Right lobe of liver (tissue), 6 donors: Measurements from ENCODE around the gene NDUFA3. TPM values are rescaled to one million over a fixed set of nuclear protein-coding genes. Genes with fewer than 3 reads are reported as not detected.
"Not testable (repeated sequence)": the region's sequence is repeated elsewhere in the genome, so short reads cannot be mapped to it uniquely, and the experiment has no call there.

Source experiments
- ATAC-seq, 4 donors: fragments of 200-7000 bp; cut with Tn5 transposase; one replicate each; pipeline ENCODE4 v1.9.1; 2020; ENCODE audit warnings: mild to moderate bottlenecking in 4 of 4, moderate library complexity in 4 of 4
- DNase-seq, 3 donors: peaks; one replicate each; pipeline ENCODE4 v3.0.0-alpha.2; 2020
- H3K27ac ChIP-seq, 3 donors: fragments of 200-600 bp; one replicate each; pipeline ENCODE4 v1.8.0; 2022
- H3K27me3 ChIP-seq, 2 donors: fragments of 200-600 bp; one replicate each; pipeline ENCODE4 v1.8.0; 2022
- H3K36me3 ChIP-seq, 4 donors: fragments of 200-600 bp; sonication (generic) in 1 of 4; one replicate each; pipeline versions ENCODE4 v1.5.1 to v1.8.0; 2017 to 2022; ENCODE audit warnings: control low read depth in 1 of 4
- H3K4me1 ChIP-seq, 4 donors: fragments of 200-600 bp; sonication (generic) in 1 of 4; one replicate each; pipeline versions ENCODE4 v1.5.1 to v1.8.0; 2017 to 2022; ENCODE audit warnings: control low read depth in 1 of 4
- H3K4me3 ChIP-seq, 3 donors: fragments of 200-600 bp; one replicate each; pipeline ENCODE4 v1.8.0; 2022
- H3K9me3 ChIP-seq, 4 donors: fragments of 200-600 bp; sonication (generic) in 1 of 4; one replicate each; pipeline versions ENCODE4 v1.5.1 to v1.8.0; 2017 to 2022; ENCODE audit warnings: control low read depth in 1 of 4
- POLR2A ChIP-seq: fragments of 450-650 bp; IDR thresholded peaks from one replicate; pipeline ENCODE4 v1.6.1; 2017; ENCODE audit warnings: antibody characterized with exemption, mild to moderate bottlenecking
- WGBS: methylation state at CpG from one replicate; pipeline ENCODE4 v1.1.6; 2018; ENCODE audit warnings: low coverage, low lambda C conversion rate; ENCODE audit not compliant: insufficient coverage; ENCODE audit errors: missing lambda C conversion rate; 5-methylcytosine and 5-hydroxymethylcytosine counted together
- intact Hi-C, 2 donors: fragments of 100-400 bp; cut with DNase I; formaldehyde crosslinking; loops; one replicate each; pipeline versions ENCODE4 v1.11.2 to v1.14.1; 2022
- total RNA-seq, 6 experiments: library from RNA; depleted of rRNA in 2 of 6; stranded (reverse); fragments of >200 nt in 2 of 6; fragmentation: NEBNext Ultra II Directional in 3 of 6; extraction: Animal tissue kit (Norgen Biotek cat#: 25700) in 3 of 6; gene quantifications; one replicate each; pipeline versions ENCODE4 v1.1.0 to v1.2.4, GENCODE V29; 2016 to 2023
- TF ChIP-seq, protein P1 (sequence below), 4 donors: fragments of 200-600 bp in 3 of 4; fragments of 450-650 bp in 1 of 4; IDR thresholded peaks; one replicate each; pipeline versions ENCODE4 v1.5.1 to v1.8.0; 2016 to 2022; ENCODE audit warnings: antibody characterized with exemption in 4 of 4, mild to moderate bottlenecking in 2 of 4
- donor health status: DM: no; HTN: yes; CAD: no.
- donor health status: DM: no; HTN: no; CAD: no.
- donor health status: DM: no; HTN: no; CAD: no.
- donor health status: DM: no; HTN: yes; CAD: no.
- donor health status: DM: no; HTN: yes; CAD: no.

The NDUFA3 gene
- total RNA-seq, 6 experiments from 2014 or later: 29.2 to 77.3 (median 70.1) TPM

DNA sequence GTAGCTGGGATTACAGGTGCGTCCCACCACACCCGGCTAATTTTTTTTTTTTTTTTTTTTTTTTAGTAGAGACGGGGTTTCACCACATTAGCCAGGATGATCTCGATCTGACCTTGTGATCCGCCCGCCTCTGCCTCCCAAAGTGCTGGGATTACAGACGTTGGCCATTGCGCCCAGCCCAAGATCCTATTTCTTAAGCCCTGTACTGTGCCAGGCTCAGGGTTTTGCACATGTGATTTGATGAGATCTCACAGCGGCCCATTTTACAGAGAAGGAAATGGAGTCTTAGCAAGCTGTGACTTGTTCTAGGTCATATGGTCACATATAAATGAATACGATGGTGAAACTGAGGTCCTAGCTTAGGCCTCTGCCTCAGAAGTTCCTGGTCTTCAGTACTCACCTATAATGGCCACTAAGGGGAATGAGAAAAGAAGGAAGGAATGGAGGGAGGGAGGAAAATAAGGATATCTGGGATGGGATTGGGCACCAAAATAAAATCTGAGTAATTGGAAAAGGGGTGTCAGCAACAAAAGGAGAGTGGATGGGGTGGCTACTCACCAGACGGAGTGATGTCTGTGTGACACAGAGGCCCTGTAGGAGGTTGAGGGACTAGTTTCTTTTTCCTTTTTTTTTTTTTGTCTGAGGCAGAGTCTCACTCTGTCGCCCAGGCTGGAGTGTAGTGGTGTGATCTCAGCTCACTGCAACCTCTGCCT, 3.3 kb upstream of the NDUFA3 start:
- intact Hi-C loops: no loop called here
- 76% methylated on average over 7 of the region's 12 CpGs for WGBS
- ATAC-seq (no peak), DNase-seq (no peak)
- Histone ChIP-seq H3K4me3 (no peak overlapping the region), H3K27ac (no peak overlapping the region), H3K36me3 (no peaks in the 10 kb centered on the region), H3K27me3 (no peaks in the 10 kb centered on the region), H3K9me3 (no peaks in the 10 kb centered on the region), H3K4me1 (peaks cover 0 to 6% (median 0%) of the 10 kb centered on the region in 4 donors)
- TF ChIP-seq POLR2A: no peak
- TF ChIP-seq, protein P1, sequence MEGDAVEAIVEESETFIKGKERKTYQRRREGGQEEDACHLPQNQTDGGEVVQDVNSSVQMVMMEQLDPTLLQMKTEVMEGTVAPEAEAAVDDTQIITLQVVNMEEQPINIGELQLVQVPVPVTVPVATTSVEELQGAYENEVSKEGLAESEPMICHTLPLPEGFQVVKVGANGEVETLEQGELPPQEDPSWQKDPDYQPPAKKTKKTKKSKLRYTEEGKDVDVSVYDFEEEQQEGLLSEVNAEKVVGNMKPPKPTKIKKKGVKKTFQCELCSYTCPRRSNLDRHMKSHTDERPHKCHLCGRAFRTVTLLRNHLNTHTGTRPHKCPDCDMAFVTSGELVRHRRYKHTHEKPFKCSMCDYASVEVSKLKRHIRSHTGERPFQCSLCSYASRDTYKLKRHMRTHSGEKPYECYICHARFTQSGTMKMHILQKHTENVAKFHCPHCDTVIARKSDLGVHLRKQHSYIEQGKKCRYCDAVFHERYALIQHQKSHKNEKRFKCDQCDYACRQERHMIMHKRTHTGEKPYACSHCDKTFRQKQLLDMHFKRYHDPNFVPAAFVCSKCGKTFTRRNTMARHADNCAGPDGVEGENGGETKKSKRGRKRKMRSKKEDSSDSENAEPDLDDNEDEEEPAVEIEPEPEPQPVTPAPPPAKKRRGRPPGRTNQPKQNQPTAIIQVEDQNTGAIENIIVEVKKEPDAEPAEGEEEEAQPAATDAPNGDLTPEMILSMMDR (IDR thresholded peaks at IDR 0.05): no peak

DNA sequence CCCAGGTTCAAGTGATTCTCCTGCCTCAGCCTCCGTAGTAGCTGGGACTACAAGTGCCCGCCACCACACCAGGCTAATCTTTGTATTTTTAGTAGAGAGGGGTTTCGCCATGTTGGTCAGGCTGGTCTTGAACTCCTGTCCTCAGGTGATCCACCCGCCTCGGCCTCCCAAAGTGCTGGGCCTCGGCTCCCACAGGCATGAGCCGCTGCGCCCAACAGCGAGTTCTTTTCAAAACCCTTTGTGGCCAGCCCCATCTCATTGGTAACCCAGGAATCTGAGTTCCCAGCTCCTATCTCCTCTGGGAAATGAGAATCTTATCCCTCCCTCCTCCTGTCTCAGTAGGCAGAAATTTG, 2.8 kb upstream of the NDUFA3 start:
- H3K36me3 ChIP-seq, H3K4me3 ChIP-seq, DNase-seq, H3K27ac ChIP-seq, ATAC-seq, H3K9me3 ChIP-seq, H3K4me1 ChIP-seq, intact Hi-C loops, H3K27me3 ChIP-seq: not testable (repeated sequence)
- WGBS: 73% methylated on average over 6 of the region's 9 CpGs

DNA sequence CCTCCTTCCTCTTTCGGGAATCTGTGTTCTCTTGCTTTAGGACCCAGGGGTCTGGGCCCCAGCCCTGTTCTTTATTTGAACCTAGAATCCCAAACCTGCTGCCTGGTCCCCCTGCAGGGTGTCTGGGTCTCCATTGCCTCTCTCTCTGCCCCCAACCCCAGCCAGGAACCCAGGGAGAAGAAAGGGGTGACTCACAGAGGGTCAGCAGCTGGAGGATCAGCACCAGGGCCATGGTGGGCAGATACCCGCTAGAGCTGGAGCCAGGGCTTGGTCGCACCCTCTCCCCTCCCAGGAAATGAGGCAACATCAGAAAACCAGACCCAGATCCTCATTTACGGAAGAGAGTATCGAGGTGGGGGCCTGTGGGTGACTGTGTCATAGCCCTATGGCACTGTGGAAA, 2.1 kb upstream of the NDUFA3 start, which contains the start of gene OSCAR:
OSCAR (minus strand) TSS at position 243 of the 400 bp plus-strand sequence; CDS start at position 232, 11 bp downstream.
- H3K36me3 ChIP-seq: no peaks in the 10 kb centered on the region
- peaks cover 0 to 6% (median 0%) of the 10 kb centered on the region in 4 donors for H3K4me1 ChIP-seq
- WGBS: 55% methylated on average over 3 of the region's 5 CpGs
- intact Hi-C loops: no loop called here
- H3K27ac ChIP-seq: no peak within 1 kb of the TSS
- no peaks in the 10 kb centered on the region for H3K27me3 ChIP-seq
- ATAC-seq (peak in 2 of 4 donors; percentile 7 to 29), DNase-seq (no peak)
- H3K9me3 ChIP-seq: no peaks in the 10 kb centered on the region
- no peak within 1 kb of the TSS for H3K4me3 ChIP-seq
- TF ChIP-seq, protein P1 (IDR thresholded peaks at IDR 0.05): no peak
- no peak for TF ChIP-seq POLR2A

DNA sequence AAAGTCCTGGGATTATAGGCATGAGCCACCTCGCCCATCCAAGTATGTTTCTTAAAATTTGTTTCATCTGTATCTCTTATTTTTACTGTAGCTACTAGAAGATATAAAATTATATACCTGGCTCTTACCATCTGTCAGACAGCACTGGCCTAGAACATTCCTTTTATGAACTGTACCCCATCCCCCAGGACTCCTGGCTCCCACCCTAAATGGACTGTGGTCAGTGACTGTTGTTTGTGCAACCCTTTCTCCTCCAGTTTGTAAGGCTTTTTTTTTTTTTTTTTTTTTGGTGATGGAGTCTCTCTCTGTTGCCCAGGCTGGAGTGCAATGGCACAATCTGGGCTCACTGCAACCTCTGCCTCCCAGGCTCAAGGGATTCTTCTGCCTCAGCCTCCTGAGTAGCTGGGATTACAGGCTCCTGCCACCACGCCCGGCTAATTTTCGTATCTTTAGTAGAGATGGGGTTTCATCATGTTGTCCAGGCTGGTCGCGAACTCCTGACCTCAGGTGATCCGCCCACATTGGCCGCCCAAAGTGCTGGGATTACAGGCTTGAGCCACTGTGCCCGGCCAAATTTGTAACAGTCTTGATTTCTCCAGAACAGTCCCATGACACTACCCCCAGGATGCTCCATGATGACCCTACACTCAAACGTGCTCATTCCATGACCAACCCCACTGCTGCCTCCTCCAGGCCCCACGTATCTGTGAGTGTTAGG, 2.5 kb downstream of the NDUFA3 start:
- intact Hi-C loops: no loop called here
- whole genome bisulfite sequencing: 45% methylated on average over 10 of the region's 11 CpGs
- H3K27ac ChIP-seq: no peak overlapping the region
- H3K36me3 ChIP-seq: peaks cover 0 to 36% (median 12%) of the 10 kb centered on the region in 4 donors
- no peak overlapping the region for H3K4me3 ChIP-seq
- no peaks in the 10 kb centered on the region for H3K27me3 ChIP-seq
- DNase-seq: no peak
- no peaks in the 10 kb centered on the region for H3K9me3 ChIP-seq
- peaks cover 0 to 6% (median 0%) of the 10 kb centered on the region in 4 donors for H3K4me1 ChIP-seq
- ATAC-seq: no peak
- TF ChIP-seq, protein P1 (IDR thresholded peaks at IDR 0.05): no peak
- no peak for TF ChIP-seq POLR2A

DNA sequence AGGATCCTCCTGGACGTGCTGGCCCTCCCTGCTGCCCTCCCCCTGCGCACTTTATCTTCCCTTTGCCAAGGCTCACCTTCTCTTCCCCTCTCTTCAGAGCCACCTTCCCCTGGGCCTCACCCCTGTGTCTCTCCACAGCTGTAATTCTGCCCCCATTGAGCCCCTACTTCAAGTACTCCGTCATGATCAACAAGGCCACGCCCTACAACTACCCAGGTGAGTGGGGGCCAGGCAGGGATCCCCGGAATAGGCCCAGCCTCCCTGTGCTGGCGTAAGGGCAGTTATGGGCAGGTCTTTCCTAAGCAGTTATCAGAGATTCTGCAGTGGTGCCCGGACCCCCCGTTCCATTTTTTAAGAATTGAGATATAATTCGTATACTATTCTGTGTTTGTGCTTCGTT, 3.1 kb downstream of the NDUFA3 start:
- WGBS: 90% methylated on average over 9 of the region's 10 CpGs
- Histone ChIP-seq H3K4me1 (peaks cover 0 to 6% (median 0%) of the 10 kb centered on the region in 4 donors), H3K27ac (no peak overlapping the region), H3K36me3 (peaks cover 0 to 41% (median 13%) of the 10 kb centered on the region in 4 donors), H3K4me3 (no peak overlapping the region), H3K27me3 (no peaks in the 10 kb centered on the region), H3K9me3 (no peaks in the 10 kb centered on the region)
- TF ChIP-seq, protein P1 (IDR thresholded peaks at IDR 0.05): no peak
- no peak for TF ChIP-seq POLR2A
- ATAC-seq: no peak
- DNase-seq: no peak
- intact Hi-C loops: no loop called here
